NCI-H2196 (cell line): Measurements from ENCODE around the gene ZDHHC11B.
"Not testable (repeated sequence)": the region's sequence is repeated elsewhere in the genome, so short reads cannot be mapped to it uniquely, and the experiment has no call there.

ENCODE experiments used
- DNase-seq: peaks from one replicate; lab custom pipeline; 2025; ENCODE audit not compliant: unreplicated experiment; lab: John Stamatoyannopoulos, UW

Gene ZDHHC11B

GRCh38 chr5:754143-754632 lies 30.3 kb downstream of the ZDHHC11B start:
- DNase-seq: not testable (repeated sequence)

DNA sequence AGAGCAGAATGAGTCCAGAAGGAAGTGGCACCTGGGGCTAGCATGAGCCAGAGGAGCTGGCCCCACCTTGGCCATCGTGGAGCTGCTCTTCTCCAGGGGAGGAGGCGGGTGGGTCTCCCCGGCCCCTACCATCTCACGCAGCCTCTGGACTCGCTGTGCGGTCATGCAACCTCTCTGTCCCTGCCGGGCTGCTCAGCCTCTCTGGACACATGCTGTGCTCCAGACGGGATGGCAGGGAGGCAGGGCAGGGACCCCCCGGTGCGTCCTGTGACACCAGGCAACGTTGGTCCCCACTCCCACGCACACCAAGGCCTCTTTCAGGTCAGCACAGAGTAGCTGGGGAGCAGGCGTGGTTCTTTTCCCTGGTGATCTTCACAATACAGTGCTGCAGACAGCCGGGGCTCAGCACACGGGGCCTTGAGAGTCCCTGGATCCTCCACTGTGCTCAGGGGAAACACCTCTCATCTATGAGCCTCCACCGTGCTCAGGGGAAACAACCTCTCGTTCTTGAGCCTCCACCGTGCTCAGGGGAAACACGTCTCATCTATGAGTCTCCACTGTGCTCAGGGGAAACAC lies 30.9 kb downstream of the ZDHHC11B start:
- DNase-seq: not testable (repeated sequence)

DNA sequence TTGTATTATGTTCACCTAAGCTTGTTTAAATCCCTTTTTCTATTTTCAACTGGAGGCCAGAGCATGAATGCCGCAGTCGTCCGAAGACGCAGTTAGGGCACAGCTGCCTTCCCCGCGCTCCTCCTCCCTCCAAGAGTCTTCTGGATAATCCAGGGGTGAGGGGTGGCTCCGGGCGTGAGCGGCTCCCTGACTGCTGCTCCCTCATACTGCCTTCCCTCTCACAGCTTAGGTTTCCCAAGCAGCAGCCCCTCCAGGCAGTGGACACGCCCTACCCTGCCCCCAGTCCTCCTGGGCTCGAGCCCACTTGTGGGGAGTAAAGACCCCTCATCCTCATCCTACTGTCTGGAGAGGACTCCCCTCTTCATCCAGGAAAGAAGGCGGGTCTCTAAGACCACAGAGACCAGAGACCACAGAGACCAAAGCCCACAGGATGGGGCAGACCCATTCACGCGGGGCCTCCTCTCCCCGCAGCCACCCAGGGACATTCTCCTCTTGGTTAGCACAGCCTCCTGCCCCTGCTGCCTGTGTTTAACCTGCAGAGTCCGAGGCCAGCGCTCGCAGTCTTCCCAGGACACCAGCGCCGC lies 31.9 kb downstream of the ZDHHC11B start:
- DNase-seq: not testable (repeated sequence)

GRCh38 chr5:751992-752391 lies 32.5 kb downstream of the ZDHHC11B start:
- not testable (repeated sequence) for DNase-seq

DNA sequence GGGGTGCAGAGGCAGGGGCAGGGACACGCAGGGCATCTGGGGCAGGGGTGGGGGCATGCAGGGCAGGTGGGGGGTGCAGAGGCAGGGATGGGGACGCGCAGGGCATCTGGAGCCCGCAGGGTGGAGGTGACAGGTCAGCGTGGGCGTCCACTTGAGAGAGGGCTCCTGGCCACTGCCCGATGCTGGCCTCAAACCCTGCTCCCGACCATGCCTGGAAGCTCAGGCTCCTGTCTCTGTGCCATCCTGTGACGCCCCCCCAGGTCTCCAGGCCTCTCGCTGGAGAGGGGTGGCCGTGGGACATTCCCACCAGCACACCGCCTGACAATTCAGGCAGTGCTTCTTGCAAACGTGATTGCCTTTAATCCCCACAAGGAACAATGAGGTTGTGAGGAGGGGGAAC lies 33.0 kb downstream of the ZDHHC11B start:
- no peak for DNase-seq

GRCh38 chr5:750226-750625 lies 34.3 kb downstream of the ZDHHC11B start:
- not testable (repeated sequence) for DNase-seq

GRCh38 chr5:749101-749670 lies 35.3 kb downstream of the ZDHHC11B start:
- DNase-seq: no peak

- not testable (repeated sequence) for DNase-seq
These were observed 36.2 kb downstream of the ZDHHC11B start for GRCh38 chr5:748011-748980.

DNA sequence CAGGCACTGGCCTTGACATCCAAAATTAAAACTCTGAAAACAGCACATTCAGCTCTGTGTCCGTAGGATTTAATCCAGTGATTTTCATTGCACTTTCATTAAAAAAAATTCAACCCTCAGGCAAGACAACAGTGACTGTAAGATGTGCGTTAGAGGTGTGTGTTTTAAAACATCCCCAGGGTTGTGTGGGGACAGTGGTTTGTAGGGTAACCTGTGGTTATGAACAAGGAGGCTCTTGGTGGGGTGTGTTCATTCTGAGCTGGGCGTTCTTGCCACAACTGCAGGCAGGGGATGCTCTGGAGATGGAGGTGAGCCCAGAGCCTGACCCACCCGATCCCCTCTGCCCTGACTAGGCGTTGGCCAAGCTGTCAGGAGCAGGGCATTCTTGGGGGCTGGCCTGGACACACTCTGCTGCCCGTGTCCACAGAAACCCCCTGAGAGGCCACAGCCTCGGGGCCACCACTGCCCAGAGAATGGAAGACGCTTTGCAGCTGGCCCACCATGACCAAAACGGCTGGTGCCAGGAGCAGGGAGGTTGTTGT lies 37.2 kb downstream of the ZDHHC11B start:
- not testable (repeated sequence) for DNase-seq

DNA sequence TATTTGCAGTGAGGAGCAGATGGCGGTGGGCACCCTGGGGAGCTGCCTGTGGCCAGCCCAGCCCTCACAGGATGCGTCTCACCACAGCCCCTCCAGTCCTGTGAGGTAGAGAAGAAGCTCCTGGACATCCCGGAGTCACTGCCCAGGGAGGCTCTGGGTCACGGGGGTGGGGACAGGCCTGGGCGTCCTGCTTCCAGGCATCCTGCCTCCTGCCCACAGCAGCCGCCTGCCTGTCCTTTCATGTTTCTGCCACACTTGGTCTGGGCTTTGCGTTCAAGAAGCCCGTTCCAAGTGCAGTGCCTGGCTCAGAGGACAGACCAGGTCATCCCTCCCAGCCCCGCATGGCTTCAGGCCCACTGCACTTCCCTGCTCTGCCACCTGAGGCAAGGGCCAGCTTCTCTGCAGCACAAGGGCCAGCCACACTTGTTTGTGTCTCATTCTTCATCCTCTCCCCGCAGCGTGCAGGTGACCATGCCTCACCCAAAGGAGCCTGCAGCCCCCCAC lies 38.2 kb downstream of the ZDHHC11B start:
- no peak for DNase-seq

- DNase-seq: not testable (repeated sequence)
These were observed 39.0 kb downstream of the ZDHHC11B start for GRCh38 chr5:745272-746142.

- not testable (repeated sequence) for DNase-seq
These were observed 40.7 kb downstream of the ZDHHC11B start for GRCh38 chr5:743696-744404.

GRCh38 chr5:742276-742675 lies 42.3 kb downstream of the ZDHHC11B start:
- not testable (repeated sequence) for DNase-seq

DNA sequence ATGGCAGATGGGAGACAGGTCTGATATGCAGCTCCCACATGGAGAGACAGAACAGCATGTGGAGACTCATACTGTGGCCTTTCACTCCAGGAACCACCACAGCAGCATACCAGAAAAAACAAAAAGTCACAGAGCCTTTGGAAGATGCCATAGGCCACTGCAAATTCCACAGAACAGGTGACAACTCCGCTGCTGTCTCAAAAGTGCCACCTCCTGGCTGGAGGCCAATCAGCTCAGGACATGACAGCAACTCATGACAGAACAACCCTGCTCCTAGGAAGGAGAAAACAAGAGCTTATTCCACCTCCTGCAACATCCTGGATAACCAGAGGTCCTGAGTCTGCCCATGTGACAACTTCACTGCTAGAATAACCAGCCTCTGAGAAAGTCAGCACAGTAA lies 50.4 kb downstream of the ZDHHC11B start:
- not testable (repeated sequence) for DNase-seq

GRCh38 chr5:732754-733454 lies 51.6 kb downstream of the ZDHHC11B start:
- not testable (repeated sequence) for DNase-seq

DNA sequence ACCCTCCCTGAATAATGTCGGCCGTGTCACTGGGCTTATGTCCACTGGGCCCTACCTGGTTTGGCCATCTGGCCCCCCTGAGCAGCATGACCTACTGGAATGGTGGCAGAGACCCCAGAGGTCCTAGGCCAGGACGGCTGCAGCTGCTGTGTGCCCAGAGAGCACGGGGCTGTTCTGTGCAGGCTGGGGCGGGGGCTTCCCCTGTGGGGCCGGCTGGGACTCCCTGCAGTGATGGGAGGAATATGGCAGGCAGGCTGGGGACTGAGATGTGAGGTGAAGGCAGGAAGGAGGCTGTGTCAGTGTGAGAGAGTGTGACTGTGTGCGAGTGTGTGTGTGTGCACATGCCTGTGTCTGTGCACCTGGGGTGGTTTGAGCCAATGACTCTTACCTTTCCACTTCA lies 55.3 kb downstream of the ZDHHC11B start:
- DNase-seq: not testable (repeated sequence)

DNA sequence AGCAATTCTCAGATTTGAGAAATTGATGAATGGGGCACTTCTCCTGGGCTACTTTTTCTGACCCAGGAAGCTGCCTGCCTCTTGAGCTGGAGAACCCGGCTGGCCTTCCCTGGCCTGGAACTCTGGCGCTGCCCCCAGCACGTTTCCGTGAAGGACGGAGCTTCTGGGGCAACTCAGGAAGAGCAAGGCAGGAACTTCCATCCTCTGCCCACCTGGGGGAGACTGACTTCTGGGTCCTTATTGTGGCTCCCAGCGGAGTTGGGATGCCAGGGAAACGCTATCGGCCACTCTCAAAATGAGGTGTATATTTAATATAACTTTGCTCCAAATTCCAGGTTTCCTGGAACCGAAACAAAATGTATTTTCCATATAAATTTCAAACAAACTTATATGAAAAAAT lies 57.4 kb downstream of the ZDHHC11B start:
- not testable (repeated sequence) for DNase-seq

- not testable (repeated sequence) for DNase-seq
These were observed 60.7 kb downstream of the ZDHHC11B start for GRCh38 chr5:723865-724264.

DNA sequence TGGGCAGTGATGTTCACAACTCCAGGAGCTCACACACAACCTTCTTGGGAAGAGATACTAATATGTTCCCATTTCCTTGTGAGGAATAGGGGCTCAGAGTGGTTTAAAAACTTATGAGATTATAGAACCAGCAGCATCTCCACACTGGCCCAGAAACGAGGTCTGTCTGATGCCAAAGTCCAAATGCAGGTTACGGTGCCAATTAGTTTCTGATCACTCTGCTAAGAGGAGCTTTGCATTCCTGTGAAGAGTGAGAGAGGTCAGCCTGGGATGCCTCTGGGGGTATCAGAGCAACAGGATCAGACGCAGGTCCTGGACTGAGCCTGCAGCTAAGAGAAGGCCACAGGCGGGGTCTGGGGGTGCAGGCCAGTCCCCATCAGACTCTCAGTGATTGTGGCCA lies 61.2 kb downstream of the ZDHHC11B start:
- not testable (repeated sequence) for DNase-seq
